HG02970 (cell line): Measurements from ENCODE around the gene CHML.

ENCODE experiments used
- ATAC-seq: cut with Tn5 transposase; IDR thresholded peaks from one replicate; pipeline ENCODE4 v1.9.1; 2021; ENCODE audit warnings: mild to moderate bottlenecking, moderate library complexity, moderate number of reproducible peaks; ENCODE audit not compliant: unreplicated experiment, low FRiP score

CHML gene

GRCh38 chr1:241646201-241646600 lies 6.0 kb upstream of the CHML start:
- ATAC-seq, result no peak

- no peak for ATAC-seq
These were observed 5.0 kb upstream of the CHML start for GRCh38 chr1:241645199-241645598.

GRCh38 chr1:241644259-241644658 lies 4.1 kb upstream of the CHML start:
- ATAC-seq, result no peak

GRCh38 chr1:241642593-241642944 lies 2.4 kb upstream of the CHML start:
- no peak for ATAC-seq

GRCh38 chr1:241641773-241642592 lies 1.8 kb upstream of the CHML start:
- ATAC-seq, result no peak

GRCh38 chr1:241640867-241641622 lies 876 bp upstream of the CHML start:
- no peak for ATAC-seq

GRCh38 chr1:241639623-241640148 lies 483 bp downstream of the CHML start:
- ATAC-seq, result peak; percentile 56

- no peak for ATAC-seq
These were observed 1.1 kb downstream of the CHML start for GRCh38 chr1:241638909-241639622.

- no peak for ATAC-seq
These were observed 2.0 kb downstream of the CHML start for GRCh38 chr1:241638099-241638682.

- ATAC-seq, result no peak
These were observed 2.6 kb downstream of the CHML start for GRCh38 chr1:241637604-241638003.

- no peak for ATAC-seq
These were observed 3.1 kb downstream of the CHML start for GRCh38 chr1:241637046-241637590.

GRCh38 chr1:241636291-241636690 lies 3.9 kb downstream of the CHML start:
- no peak for ATAC-seq

- ATAC-seq, result no peak
These were observed 4.5 kb downstream of the CHML start for GRCh38 chr1:241635556-241636152.

- ATAC-seq, result no peak
These were observed 7.2 kb downstream of the CHML start for GRCh38 chr1:241632987-241633386.

GRCh38 chr1:241631674-241632073 lies 8.5 kb downstream of the CHML start:
- no peak for ATAC-seq

- ATAC-seq, result no peak
These were observed 9.3 kb downstream of the CHML start for GRCh38 chr1:241630899-241631298.

- ATAC-seq, result no peak
These were observed 9.7 kb downstream of the CHML start for GRCh38 chr1:241630476-241630875.

- no peak for ATAC-seq
These were observed 10.2 kb downstream of the CHML start for GRCh38 chr1:241630005-241630404.

- ATAC-seq, result no peak
These were observed 12.5 kb downstream of the CHML start for GRCh38 chr1:241627453-241628259.
